Measurements from ENCODE around the gene XRCC6. TPM values are rescaled to one million over a fixed set of nuclear protein-coding genes. Genes with fewer than 3 reads are reported as not detected.

Gene XRCC6
- total and polyA plus RNA-seq, 2 of the 13 experiments (the other 11 are each of a cell fraction or from before 2014, with no cell fraction given), result 124 to 625 TPM

- TF ChIP-seq CENPBD1 (CRISPR knock-in tag; IDR thresholded peaks at IDR 0.05; ENCODE audit: borderline replicate concordance, low read depth) (no peak; the same call in 1 of the 2 replicates), KLF15 (CRISPR knock-in tag; IDR thresholded peaks at IDR 0.05; ENCODE audit: borderline replicate concordance) (peak; percentile 28; the same call in 1 of the 2 replicates), ZNF839 (CRISPR knock-in tag; IDR thresholded peaks at IDR 0.05; ENCODE audit: borderline replicate concordance) (no peak), ZNF749 (CRISPR knock-in tag; IDR thresholded peaks at IDR 0.05; ENCODE audit: borderline replicate concordance) (0 out of 2 replicates have a peak, but pooled peaks have one; percentile 12), SNAI1 (CRISPR knock-in tag; IDR thresholded peaks at IDR 0.05; ENCODE audit: borderline replicate concordance) (peak; percentile 49; the same call in 1 of the 2 replicates), ZNF574 (CRISPR knock-in tag; IDR thresholded peaks at IDR 0.05) (peak; percentile 11; the same call in 1 of the 2 replicates), MXD3 (CRISPR knock-in tag; IDR thresholded peaks at IDR 0.05) (no peak), CBX1 (IDR thresholded peaks at IDR 0.05; ENCODE audit: low read depth) (no peak), ARID5B (CRISPR knock-in tag; IDR thresholded peaks at IDR 0.05) (no peak), CCAR2 (optimal IDR thresholded peaks at IDR 0.05; ENCODE audit: low read depth, low read length) (no peak), ZNF816 (CRISPR knock-in tag; IDR thresholded peaks at IDR 0.05; ENCODE audit: borderline replicate concordance) (no peak), ZNF784 (CRISPR knock-in tag; IDR thresholded peaks at IDR 0.05; ENCODE audit: borderline replicate concordance) (peak; percentile 51; the same call in 1 of the 2 replicates), ZNF589 (CRISPR knock-in tag; conservative IDR thresholded peaks at IDR 0.05) (no peak), ZNF530 (CRISPR knock-in tag; IDR thresholded peaks at IDR 0.05; ENCODE audit: low read depth) (no peak), CEBPZ (IDR thresholded peaks at IDR 0.05; ENCODE audit: low read length) (no peak)
These were observed 31.5 kb upstream of the XRCC6 start, which contains the start of gene PMM1 (continued) for GRCh38 chr22:41589391-41590241.
